Fibroblast of gingiva (primary cell): ENCODE results near the gene ITPRID2.
"Not testable (repeated sequence)": the region's sequence is repeated elsewhere in the genome, so short reads cannot be mapped to it uniquely, and the experiment has no call there.

Experiments
- DNase-seq: peaks from one replicate; pipeline ENCODE4 v3.0.0-alpha.2; 2011; ENCODE audit warnings: low read depth

The ITPRID2 gene

GRCh38 chr2:181916726-181917718 is 25.5 kb downstream of the ITPRID2 start:
- DNase-seq = peak; percentile 18

GRCh38 chr2:181918188-181918587 is 26.7 kb downstream of the ITPRID2 start:
- DNase-seq = no peak

- DNase-seq = no peak
These were observed 31.6 kb downstream of the ITPRID2 start for GRCh38 chr2:181923121-181923520.

GRCh38 chr2:181924336-181924735 is 32.8 kb downstream of the ITPRID2 start:
- DNase-seq = no peak

GRCh38 chr2:181934694-181935093 is 43.2 kb downstream of the ITPRID2 start:
- DNase-seq = no peak

GRCh38 chr2:181937473-181937872 is 45.9 kb downstream of the ITPRID2 start:
- peak; percentile 58 for DNase-seq

GRCh38 chr2:181943411-181944124 is 52.0 kb downstream of the ITPRID2 start:
- DNase-seq = no peak

- DNase-seq = no peak
These were observed 52.8 kb downstream of the ITPRID2 start for GRCh38 chr2:181944164-181944913.

- no peak for DNase-seq
These were observed 53.4 kb downstream of the ITPRID2 start for GRCh38 chr2:181944914-181945291.

- no peak for DNase-seq
These were observed 55.1 kb downstream of the ITPRID2 start for GRCh38 chr2:181946444-181947127.

- no peak for DNase-seq
These were observed 55.7 kb downstream of the ITPRID2 start for GRCh38 chr2:181947273-181947672.

GRCh38 chr2:181948227-181948626 is 56.7 kb downstream of the ITPRID2 start:
- no peak for DNase-seq

GRCh38 chr2:181949047-181949446 is 57.5 kb downstream of the ITPRID2 start:
- DNase-seq = peak; percentile 33

- DNase-seq = no peak
These were observed 61.1 kb downstream of the ITPRID2 start for GRCh38 chr2:181952404-181953226.

GRCh38 chr2:181953881-181954537 is 62.5 kb downstream of the ITPRID2 start:
- peak; percentile 51 for DNase-seq

GRCh38 chr2:181954538-181954883 is 63.0 kb downstream of the ITPRID2 start:
- DNase-seq = no peak

GRCh38 chr2:181955010-181955409 is 63.5 kb downstream of the ITPRID2 start:
- peak; percentile 81 for DNase-seq

- not testable (repeated sequence) for DNase-seq
These were observed 64.3 kb downstream of the ITPRID2 start for GRCh38 chr2:181955866-181956265.

GRCh38 chr2:181957668-181958067 is 66.1 kb downstream of the ITPRID2 start:
- no peak for DNase-seq

- no peak for DNase-seq
These were observed 67.2 kb downstream of the ITPRID2 start for GRCh38 chr2:181958726-181959125.
